Stimulated activated CD4-positive, alpha-beta T cell treated with anti-CD3 and anti-CD28 coated beads, TNF-alpha, amount 100 ng/mL, for 1 hour (primary cell): ENCODE measurements around the gene VAMP5.

ENCODE experiments used
- DNase-seq, 3 donors: peaks; one replicate each; pipeline ENCODE4 v3.0.0-alpha.2; 2020; ENCODE audit warnings: low read depth in 3 of 3, low spot score in 1 of 3

The VAMP5 gene

GRCh38 chr2:85631316-85631715 lies 47.1 kb downstream of the VAMP5 start:
- no peak for DNase-seq

GRCh38 chr2:85635011-85635410 lies 50.8 kb downstream of the VAMP5 start:
- DNase-seq: no peak

GRCh38 chr2:85635636-85636035 lies 51.4 kb downstream of the VAMP5 start:
- DNase-seq: no peak

GRCh38 chr2:85642725-85643124 lies 58.5 kb downstream of the VAMP5 start:
- DNase-seq: no peak
